ENCODE results near the gene ABT1.

ABT1 gene

GRCh38 chr6:26575494-26575939 is 21.2 kb upstream of the ABT1 start:
- no peak for DNase-seq

- peak; percentile 31 to 46 for DNase-seq
Measured at GRCh38 chr6:26576407-26576843, 20.3 kb upstream of the ABT1 start.

DNA sequence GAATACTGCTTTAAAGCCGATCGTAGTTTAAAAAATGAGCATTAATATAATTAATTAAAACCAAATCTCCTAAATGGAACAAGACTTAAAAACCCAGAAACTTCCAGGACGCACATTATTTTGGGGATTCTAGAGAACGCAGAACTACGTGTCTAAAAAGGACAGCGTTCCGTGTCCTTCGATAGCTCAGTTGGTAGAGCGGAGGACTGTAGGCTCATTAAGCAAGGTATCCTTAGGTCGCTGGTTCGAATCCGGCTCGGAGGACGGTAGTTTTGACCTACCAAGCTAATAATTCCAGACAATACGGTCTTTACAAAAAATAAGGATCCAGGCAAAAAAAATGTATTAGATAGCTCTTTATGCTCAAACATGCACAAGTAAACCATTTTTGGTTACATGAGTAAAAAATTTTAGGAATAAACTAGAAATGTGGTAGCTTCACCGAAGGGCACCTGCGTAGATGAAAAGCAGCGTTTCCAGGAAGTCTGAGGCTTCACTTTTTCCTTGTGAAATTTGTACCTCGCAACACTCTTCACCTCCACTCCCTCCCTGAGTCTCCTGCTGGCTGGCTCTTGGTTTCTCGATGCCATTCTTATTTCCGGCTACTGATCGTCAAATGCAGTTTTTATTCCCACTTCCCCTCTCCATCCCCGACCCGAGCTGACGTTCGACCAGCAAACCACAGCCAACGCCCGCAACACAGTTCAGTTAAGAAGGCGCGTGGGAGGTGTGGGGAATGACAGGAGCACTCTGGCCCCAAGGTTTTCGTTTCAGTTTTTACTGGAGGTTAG is 19.6 kb upstream of the ABT1 start:
- DNase-seq, result no peak

DNA sequence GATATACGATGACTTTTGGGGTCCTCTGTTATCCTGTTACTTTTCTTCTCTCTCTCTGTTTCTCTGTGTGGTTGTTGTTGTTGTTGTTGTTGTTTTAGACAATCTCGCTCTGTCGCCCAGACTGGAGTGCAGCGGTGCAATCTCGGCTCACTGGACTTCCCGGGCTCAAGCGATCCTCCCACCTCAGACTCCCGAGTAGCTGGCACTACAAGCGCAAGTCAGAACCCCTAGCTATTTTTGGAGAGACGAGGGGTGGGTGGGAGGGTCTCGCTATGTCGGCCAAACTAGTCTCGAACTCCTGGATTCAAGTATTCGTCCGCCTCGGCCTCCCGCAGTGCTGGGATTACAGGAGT is 19.1 kb upstream of the ABT1 start:
- no peak for DNase-seq

DNA sequence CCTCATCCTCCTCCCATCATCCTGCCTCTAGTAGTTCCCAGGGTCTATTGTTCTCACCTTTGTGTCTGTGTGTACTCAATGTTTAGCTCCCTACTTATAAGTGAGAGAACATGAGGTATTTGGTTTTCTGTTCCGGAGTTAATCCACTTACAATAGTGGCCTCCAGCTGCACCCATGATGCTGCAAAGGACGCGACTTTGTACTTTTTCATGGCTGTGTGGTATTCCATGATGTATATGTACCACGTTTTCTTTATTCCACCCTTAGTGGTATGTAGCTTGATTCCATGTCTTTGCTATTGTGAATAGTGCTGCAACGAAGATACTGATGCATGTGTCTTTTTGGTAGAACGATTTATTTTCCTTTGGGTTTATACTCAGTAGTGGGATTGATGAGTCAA is 18.5 kb upstream of the ABT1 start:
- DNase-seq, result no peak

DNA sequence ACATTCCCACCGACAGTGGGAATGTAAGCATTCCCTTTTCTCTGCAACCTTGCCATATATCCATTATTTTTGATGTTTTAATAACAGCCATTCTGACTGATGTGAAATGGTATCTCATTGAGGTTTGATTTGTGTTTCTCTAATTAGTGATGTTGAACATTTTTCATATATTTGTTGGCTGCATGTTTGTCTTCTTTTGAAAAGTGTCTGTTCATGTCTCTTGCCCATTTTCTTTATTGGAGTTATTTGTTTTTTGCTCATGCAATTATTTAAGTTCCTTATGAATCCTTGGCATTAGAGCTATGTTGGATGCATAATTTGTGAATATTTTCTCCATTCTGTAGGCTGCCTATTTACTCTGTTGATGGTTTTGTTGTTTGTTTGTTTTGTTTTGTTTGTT is 18.0 kb upstream of the ABT1 start:
- no peak for DNase-seq

DNA sequence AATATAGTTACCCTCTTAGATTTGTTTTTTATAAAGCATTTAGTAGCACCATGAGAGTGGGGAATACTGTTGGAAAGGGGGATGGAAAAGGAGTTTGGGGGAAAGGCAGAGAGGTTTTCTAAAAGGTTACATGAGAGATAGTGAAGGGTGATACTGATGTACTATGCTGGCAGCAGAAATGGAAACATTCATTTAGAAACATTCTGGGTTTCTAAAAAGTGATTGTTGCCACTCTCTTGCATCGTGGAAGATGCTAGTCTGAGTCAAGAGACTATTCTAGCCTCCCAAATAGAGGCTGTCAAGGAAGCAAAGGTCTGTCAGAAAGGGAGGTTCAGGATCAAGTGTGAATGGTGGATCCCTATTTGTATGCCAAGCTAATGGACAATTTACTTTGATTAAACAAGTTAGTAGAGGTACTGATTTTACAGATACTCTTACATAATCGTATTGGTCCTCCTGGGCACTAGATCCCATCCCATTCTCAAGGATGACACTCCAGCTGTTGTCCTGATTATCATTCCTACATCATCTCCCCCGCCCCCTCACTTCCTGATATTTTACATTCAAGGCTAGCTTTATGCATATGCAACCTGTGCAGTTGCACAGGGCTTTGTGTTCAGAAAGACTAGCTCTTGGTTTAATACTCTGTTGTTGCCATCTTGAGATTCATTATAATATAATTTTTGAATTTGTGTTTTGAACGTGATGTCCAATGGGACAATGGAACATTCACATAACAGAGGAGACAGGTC is 15.4 kb upstream of the ABT1 start:
- no peak for DNase-seq

GRCh38 chr6:26588965-26589364 is 7.8 kb upstream of the ABT1 start:
- DNase-seq, result no peak

- DNase-seq, result peak; percentile 13 to 16
Measured at GRCh38 chr6:26592649-26593048, 4.1 kb upstream of the ABT1 start.

DNA sequence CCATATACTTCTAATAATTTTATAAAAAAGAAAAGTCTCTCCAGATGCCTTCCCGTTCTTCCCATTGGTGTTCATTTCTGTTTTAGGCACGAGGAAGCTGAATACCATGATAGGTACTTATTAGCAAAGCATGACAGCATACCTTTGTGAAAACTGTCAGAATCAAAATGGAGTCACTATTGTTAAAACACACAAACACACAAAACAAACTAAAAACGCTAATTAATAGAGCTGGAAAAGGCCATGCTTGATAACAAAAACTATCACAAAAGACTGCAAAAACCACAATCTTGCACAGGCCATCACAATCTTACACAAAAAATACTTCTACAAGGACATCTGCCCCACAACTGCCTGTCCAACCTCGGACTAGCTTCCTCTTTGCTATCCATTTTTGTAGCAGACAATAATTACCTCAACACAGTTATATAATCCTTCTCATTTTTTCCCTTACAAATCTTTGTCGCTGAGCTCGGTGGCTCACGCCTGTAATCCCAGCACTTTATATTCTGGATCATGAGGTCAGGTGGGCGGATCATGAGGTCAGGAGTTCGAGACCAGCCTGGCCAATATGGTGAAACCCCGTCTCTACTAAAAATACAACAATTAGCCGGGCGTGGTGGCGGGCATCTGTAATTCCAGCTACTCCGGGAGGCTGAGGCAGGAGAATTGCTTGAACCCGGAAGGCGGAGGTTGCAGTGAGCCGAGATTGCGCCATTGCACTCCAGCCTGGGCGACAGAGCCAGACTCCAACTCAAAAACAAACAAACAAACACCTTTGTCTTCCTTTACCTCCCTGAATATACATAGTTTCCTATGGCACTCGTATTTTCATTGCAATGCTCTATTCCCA is 3.2 kb upstream of the ABT1 start:
- no peak for DNase-seq

DNA sequence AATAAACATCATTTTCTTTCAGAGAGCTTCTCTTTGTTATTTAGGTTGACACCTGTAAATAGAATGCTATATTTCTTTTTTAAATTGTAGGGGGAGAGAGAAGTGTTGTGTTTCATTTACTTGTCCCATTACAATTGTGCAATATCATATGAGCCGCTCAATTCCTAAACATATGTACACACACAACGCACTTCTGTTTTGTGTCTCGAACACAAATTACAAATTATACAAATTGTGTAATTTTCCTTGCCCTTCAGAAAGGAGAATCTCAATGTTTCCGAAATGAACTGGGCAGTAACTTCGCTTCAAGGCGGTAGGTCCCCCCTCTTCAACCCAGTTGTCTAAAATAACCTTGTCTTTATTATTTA is 2.6 kb upstream of the ABT1 start:
- no peak for DNase-seq

DNA sequence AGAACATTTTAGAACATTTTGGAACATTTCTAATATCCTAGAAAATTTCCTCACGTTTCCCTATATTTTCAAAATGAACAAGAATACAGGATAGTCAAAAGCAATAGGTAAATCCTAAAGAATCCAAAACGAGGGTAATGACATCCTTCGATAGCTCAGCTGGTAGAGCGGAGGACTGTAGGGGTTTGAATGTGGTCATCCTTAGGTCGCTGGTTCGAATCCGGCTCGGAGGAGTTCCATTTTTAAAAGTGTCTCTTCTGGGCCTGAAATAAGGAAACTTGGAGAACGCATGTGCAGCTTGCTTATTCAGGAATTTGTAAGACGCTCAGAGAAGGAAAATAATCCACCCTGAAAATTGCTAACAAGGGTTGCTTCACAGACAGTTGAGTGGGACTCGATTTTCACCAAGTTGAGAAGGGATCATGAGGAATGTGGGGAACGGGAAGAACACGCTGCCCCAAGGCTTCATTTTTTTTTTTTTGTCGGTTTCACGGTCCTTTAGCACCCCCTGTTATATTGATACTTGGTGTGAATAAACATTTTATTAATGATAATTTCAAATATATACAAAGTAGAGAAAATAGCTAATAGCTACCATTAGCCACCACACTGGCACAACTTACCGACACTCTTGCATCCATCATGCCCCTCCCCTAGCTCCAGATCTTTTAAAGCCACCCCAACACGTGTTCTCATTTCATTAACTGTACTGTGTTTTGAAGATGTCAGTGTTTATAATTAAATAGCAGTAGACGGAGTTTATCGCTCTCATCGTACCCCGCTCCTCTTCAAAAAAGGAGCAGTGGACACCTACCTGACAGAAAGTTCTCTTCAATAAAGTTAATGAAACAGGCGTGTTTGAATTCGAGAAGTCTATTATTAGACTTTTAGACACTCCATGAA is 1.8 kb upstream of the ABT1 start:
- no peak for DNase-seq

DNA sequence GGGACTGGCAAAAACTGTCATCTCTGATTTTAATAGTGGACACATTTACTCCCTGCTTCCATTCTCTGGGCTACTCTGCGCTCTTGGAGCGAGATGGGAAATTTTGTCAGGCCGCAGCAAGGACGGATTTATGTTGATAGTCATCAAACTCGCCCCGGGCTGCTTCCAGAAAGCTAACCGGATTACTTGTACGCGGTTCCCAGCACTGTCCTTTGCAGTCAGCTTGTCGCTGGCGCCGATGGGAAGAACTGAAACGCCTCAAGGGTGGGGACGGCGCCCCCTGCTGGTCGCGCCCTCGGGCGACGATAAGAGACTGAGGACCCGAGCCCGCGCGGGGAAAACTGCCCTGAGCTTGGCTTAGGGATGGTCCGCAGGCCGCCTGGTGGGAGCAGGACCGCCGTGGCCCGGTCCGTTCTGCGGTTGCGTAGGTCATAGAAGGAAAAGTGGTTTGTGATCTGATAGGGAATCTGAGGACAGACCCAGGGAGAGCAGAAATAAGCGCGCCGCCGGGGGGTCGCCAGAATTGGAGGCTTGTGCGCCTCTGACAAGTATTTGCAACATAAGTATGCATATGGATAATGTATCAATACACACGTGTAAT is 984 bp upstream of the ABT1 start:
- peak; percentile 91 to 92 for DNase-seq

- no peak for DNase-seq
Measured at GRCh38 chr6:26597389-26597766, 625 bp downstream of the ABT1 start.

DNA sequence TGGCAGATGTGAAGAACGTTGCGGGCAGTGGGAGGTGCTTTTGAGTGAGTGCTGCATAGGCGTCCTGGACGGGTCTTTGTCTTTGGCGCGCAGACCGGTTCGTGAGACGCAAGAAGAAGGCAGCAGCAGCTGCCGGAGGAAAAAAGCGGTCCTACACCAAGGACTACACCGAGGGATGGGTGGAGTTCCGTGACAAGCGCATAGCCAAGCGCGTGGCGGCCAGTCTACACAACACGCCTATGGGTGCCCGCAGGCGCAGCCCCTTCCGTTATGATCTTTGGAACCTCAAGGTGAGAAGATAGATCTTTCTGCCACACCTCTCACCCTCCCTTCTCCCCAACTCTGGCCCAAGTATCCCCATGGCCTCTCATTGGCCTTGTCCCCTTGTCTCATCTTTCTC is 1.1 kb downstream of the ABT1 start:
- DNase-seq, result no peak

DNA sequence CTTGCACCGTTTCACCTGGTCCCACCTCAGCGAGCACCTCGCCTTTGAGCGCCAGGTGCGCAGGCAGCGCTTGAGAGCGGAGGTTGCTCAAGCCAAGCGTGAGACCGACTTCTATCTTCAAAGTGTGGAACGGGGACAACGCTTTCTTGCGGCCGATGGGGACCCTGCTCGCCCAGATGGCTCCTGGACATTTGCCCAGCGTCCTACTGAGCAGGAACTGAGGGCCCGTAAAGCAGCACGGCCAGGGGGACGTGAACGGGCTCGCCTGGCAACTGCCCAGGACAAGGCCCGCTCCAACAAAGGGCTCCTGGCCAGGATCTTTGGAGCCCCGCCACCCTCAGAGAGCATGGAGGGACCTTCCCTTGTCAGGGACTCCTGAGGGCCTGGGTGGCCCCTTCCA is 1.5 kb downstream of the ABT1 start:
- DNase-seq, result no peak

DNA sequence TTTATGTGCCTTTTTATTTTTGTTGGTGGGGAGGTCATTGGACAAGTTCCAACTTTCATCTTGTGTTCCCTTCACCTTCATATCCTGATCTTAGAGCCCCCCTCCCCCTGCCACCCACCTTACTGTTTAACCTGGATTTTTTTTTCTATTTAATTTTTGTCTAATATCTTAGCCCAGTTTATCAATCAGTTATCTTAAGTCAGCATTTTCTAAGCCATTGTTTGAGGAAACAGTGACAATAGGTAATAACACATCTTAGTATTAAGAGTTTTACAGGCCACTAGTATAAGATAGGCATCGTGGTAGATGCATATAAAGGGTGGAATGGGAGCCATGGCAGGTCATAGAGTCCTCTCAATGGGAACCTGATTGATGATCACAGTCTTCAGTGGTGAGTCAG is 2.4 kb downstream of the ABT1 start:
- no peak for DNase-seq

DNA sequence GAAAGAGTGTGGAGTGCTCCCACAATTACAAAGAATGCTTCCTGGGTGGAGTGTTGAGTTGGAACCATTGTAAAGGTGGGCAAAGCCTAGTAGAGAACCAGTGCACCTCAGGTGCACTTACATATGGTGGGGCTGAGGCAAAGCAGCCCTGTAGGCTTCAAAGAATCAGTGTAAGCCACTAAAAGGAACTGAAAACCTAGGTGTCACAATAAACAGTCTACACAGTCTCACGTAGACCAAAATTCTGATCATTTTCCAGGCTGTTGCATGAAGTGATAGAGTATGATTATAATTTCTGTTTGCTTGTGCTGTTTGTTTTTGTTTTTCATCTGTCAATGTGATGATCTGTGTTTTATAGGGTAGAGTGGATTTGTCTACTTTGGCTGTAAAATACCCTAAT is 2.8 kb downstream of the ABT1 start:
- DNase-seq, result no peak

DNA sequence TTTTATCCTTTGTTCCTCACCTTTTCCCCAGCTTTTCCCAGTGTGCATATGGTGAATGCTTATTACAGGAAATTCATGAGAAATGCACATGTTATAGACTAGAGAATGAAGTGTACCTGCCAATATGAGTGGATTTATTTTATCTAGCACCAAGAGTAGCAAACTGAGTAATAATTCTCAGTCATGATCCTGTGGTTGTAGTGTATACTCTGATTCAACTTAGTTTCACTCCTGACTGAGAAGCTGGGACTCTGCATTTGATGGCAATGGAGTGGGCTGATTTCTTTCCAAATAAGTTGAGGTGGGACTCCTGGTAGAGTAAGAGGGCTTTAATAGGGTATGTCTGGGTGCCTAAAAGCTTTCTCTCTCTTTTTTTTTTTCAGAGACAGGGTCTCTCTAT is 4.0 kb downstream of the ABT1 start:
- DNase-seq, result no peak

DNA sequence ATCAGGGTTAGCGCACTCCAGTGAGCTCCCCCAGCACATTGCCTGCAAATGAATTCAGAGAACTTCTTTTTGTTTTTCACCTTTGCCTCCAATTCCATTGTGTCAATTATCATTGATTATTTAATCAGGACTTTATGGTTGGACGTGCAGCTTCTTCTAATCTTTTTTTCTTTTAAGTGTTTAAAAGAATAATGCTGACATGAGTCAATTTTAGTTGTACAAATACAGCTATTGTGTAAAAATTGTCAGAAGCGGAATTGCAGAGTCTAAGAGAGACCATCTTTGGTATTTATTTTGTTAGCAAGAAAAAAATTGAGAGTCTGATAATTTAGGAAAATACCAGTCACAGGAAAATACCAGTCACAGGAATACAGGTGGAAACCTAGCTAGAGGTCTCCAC is 5.5 kb downstream of the ABT1 start:
- DNase-seq, result no peak

GRCh38 chr6:26604026-26604425 is 7.3 kb downstream of the ABT1 start:
- DNase-seq, result no peak

DNA sequence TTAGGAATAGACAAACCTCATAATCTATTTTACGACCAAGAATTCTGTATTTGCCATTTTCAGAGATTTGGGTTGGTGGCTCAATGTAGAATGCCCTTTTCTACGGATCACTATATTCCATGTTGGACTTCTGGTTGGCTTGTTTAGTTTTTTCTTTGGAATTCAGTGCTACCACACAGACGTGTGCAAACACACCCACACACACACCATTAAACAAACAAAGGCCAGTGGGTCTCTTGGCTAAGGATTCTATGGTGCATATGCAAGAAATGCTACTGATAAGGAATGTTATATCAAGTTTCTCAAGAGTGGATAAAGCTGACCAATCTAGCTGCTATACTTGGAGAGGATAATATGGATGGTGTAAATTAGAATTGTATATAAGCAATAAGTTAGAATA is 8.0 kb downstream of the ABT1 start:
- no peak for DNase-seq
